Measurements from ENCODE around the gene ZNF212. TPM values are rescaled to one million over a fixed set of nuclear protein-coding genes. Genes with fewer than 3 reads are reported as not detected.

Gene ZNF212
- total RNA-seq, 1 donor from 2014 or later = 5.6 TPM

- no peak for DNase-seq (ENCODE audit: extremely low read depth, low read depth, low spot score)
Observed at GRCh38 chr7:149284343-149284742, 44.9 kb downstream of the ZNF212 start.

- DNase-seq (ENCODE audit: extremely low read depth, low read depth, low spot score) = no peak
Observed at GRCh38 chr7:149284850-149285585, 45.6 kb downstream of the ZNF212 start.

DNA sequence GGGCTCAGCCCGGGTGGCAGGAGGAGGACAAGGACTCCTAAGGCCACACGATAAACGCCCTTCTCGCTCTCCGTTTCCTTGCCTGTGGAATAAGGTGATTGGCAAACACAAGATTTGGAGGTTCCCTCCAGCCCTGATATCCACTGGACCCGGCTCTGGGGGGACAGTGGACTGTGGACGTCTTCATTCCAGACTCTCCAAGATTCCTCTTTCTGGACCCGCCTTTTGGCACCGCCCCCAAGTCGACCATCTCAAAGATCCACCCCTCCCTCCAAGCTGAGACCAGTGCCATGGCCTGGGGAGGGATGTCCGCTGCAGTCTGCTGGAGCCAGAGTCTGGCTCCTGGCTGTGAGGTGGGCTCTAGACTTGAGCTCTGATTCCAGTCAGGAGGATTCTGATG, 46.2 kb downstream of the ZNF212 start:
- no peak for DNase-seq (ENCODE audit: extremely low read depth, low read depth, low spot score)

DNA sequence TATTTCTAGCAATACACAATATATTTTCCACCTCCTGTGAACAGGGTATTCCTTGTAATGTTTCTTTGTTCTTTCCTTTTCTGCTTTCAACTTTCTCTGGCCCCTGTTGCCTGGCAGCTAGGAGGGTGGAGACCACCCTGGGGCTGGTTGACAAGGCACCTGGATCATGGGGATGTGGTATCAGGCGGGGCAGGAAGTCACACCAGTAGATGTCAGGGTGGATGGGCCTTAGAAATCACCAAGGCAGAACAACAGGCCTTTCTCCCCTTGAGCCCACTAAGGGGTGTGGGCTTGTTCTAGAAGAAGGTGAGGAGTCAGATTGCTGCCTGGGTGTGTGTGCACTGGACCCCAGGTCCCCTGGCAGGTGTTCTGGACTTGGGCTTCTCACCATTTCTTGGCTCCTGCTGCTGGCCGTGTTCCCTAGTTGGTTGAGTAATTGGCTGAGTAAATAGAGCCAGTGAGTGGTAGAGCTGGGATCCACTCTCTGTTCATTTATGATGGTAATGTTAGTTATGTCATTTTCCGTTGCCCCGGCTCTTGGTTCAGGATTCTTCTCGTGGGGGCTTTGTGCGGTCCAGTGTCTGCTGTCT, 47.5 kb downstream of the ZNF212 start:
- DNase-seq (ENCODE audit: extremely low read depth, low read depth, low spot score) = no peak

GRCh38 chr7:149287622-149288021, 48.2 kb downstream of the ZNF212 start:
- DNase-seq (ENCODE audit: extremely low read depth, low read depth, low spot score) = no peak

DNA sequence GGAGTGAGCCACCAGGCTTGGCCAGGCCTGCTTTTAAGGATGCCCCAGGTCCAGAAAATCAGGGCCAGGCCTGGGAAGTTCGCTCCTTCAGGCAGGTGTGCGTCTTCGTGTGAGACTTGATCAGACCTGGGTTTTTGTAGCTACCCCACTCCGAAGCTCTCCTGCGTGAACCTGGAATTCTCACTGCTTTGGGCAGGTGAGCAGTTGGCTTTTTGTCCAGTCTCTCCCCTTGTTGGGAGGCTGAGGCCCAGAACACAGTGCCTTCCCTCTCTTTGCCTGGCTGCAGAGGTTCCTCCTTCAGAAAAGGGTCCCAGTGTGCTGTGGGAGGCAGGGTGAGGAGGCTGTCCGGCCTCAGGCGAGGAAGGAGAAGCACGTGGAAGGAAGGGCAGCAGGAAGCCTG, 49.8 kb downstream of the ZNF212 start:
- no peak for DNase-seq (ENCODE audit: extremely low read depth, low read depth, low spot score)

- no peak for DNase-seq (ENCODE audit: extremely low read depth, low read depth, low spot score)
Observed at GRCh38 chr7:149289856-149290255, 50.4 kb downstream of the ZNF212 start.

DNA sequence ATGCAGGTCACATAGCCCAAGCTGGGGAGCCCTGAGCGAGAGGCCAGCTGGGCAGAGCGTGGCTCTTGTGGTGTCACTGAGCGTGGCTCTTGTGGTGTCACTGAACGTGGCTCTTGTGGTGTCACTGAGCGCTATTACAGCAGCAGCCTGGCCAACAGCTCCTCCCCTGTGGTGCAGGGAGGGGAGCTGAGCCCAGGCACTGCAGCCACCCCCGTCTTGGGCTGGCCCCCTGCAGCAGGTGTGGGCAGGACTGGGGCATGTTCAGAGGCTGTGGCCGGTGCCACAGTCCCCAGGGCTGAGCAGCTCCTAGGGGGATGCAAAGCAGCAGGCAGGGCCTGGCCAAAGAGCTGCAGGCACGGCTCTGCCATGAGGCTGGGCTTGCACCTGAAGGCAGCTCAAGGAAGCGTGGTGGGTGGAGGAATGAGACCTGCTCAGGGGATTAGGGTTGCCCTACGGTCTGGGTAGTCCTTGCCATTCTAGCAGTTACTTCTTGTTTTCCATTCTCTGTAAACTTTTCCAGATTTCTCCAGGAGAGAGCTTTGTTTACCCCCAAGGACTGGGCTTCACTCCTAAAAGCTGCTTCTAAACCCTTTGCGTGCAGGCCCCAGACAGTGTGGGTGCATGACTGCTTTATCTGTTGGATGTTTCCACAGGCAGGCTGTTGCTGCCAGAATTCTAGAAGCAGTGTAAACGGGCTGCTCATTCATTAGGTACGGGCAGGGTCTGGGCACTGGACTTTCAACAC, 51.8 kb downstream of the ZNF212 start:
- DNase-seq (ENCODE audit: extremely low read depth, low read depth, low spot score) = no peak

- no peak for DNase-seq (ENCODE audit: extremely low read depth, low read depth, low spot score)
Observed at GRCh38 chr7:149291781-149292461, 52.5 kb downstream of the ZNF212 start.

DNA sequence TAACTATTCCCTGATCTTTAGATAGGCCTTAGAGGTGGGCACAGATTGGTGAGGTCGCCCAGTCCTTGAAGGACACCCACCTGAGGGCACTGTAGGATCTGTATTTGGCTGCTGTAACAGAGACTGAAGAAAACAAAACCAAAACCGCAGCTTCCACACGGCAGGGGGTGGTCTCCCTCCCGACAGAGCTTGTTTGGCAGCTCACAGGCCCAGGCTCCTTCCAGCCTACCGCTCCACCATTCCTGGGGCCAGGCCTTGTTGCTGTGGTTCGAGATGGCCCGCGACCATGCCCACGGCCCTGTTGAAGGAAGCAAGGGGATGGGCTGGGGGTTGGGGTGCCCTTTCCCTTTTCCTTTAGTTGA, 53.0 kb downstream of the ZNF212 start:
- DNase-seq (ENCODE audit: extremely low read depth, low read depth, low spot score) = no peak

DNA sequence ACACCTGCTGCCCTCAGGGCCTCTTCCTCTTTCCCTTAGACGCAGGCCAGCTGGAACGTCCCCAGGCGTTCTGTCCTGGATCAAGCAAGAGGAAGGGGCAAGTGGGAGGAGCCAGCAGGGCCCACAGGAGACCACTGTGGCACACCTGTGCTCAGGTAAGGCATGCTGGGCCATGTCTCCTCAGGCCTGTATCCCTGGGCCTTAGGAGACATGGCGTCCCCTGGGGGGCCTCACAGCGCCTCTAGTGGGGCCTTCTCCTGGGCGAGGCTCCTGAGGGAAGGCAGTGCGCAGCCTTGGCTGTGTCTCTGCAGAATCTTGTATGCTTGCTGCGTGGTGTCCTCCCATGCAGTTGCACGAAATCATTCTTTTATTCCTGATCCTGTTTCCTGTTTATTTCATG, 53.9 kb downstream of the ZNF212 start:
- no peak for DNase-seq (ENCODE audit: extremely low read depth, low read depth, low spot score)

- DNase-seq (ENCODE audit: extremely low read depth, low read depth, low spot score) = no peak
Observed at GRCh38 chr7:149293946-149294633, 54.6 kb downstream of the ZNF212 start.

GRCh38 chr7:149294634-149295480, 55.4 kb downstream of the ZNF212 start:
- DNase-seq (ENCODE audit: extremely low read depth, low read depth, low spot score) = no peak

- no peak for DNase-seq (ENCODE audit: extremely low read depth, low read depth, low spot score)
Observed at GRCh38 chr7:149295481-149295850, 56.0 kb downstream of the ZNF212 start.

- no peak for DNase-seq (ENCODE audit: extremely low read depth, low read depth, low spot score)
Observed at GRCh38 chr7:149296368-149296767, 56.9 kb downstream of the ZNF212 start.

GRCh38 chr7:149297034-149297755, 57.7 kb downstream of the ZNF212 start:
- no peak for DNase-seq (ENCODE audit: extremely low read depth, low read depth, low spot score)

DNA sequence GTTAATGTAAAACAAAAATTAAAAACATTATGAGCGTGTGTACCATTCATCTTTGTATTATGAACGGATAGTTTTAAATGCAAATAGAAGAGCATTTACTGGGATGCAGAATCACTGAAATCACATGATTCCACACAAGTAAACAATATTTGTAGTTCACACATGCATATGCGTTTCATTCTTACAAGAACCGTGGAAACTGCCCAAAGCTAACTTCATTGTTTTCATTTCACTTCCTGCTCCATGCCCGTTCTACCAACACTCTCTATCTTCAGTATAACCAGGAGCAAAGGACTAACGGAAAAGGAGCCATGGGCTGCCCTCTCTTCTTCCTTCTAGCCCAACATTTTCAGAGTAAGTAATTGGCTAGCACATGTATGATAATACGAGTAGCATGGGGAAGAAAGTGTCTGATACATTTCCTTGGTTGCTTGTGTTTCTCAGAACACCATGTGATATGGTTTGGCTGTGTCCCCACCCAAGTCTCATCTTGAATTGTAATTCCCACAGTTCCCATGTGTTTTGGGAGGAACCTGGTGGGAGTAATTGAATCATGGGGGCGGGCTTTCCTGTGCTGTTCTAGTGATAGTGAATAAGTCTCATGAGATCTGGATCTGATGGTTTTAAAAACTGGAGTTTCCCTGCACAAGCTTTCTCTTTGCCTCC, 61.3 kb downstream of the ZNF212 start:
- DNase-seq (ENCODE audit: extremely low read depth, low read depth, low spot score) = no peak

- no peak for DNase-seq (ENCODE audit: extremely low read depth, low read depth, low spot score)
Observed at GRCh38 chr7:149302222-149302621, 62.8 kb downstream of the ZNF212 start.

- no peak for DNase-seq (ENCODE audit: extremely low read depth, low read depth, low spot score)
Observed at GRCh38 chr7:149302865-149303264, 63.4 kb downstream of the ZNF212 start.

Data from glomerular endothelial cell (primary cell).